HepG2 (cell line): Measurements from ENCODE around the gene NELFB. TPM values are rescaled to one million over a fixed set of nuclear protein-coding genes. Genes with fewer than 3 reads are reported as not detected.

Experiments used
- FOSL1 ChIP-seq: sonication (generic); formaldehyde crosslinking; IDR thresholded peaks from 2 replicates; pipeline ENCODE4 v1.9.0; 2021; ENCODE audit warnings: missing genetic modification reagents, borderline replicate concordance
- GABPB1 ChIP-seq: IDR thresholded peaks from 2 replicates; pipeline ENCODE4 v1.6.1; 2016; ENCODE audit warnings: mild to moderate bottlenecking, missing genetic modification reagents, moderate library complexity, missing compliant biosample characterization
- GTF3A ChIP-seq: sonication (generic); formaldehyde crosslinking; conservative IDR thresholded peaks from 2 replicates; pipeline ENCODE4 v1.4.0; 2020; ENCODE audit warnings: mild to moderate bottlenecking, missing genetic modification reagents
- KDM1A ChIP-seq: IDR thresholded peaks from 2 replicates; pipeline ENCODE4 v1.6.1; 2016; ENCODE audit warnings: missing compliant biosample characterization
- KLF11 ChIP-seq: IDR thresholded peaks from 2 replicates; pipeline ENCODE4 v1.6.1; 2016; ENCODE audit warnings: missing compliant biosample characterization
- MIXL1 ChIP-seq: IDR thresholded peaks from 2 replicates; pipeline ENCODE4 v1.6.1; 2016
- NFIB ChIP-seq: sonication (generic); formaldehyde crosslinking; IDR thresholded peaks from 2 replicates; pipeline ENCODE4 v1.9.0; 2021; ENCODE audit warnings: missing genetic modification reagents, mild to moderate bottlenecking, borderline replicate concordance
- RXRB ChIP-seq: IDR thresholded peaks from 2 replicates; pipeline ENCODE4 v1.6.1; 2016; ENCODE audit warnings: borderline replicate concordance, missing genetic modification reagents, missing compliant biosample characterization
- TCF7L2 ChIP-seq: IDR thresholded peaks from 2 replicates; pipeline ENCODE4 v1.6.1; 2011; ENCODE audit warnings: mild to moderate bottlenecking, low read depth, low read length, moderate library complexity
- THAP9 ChIP-seq: sonication (generic); formaldehyde crosslinking; IDR thresholded peaks from 2 replicates; pipeline ENCODE4; 2020; ENCODE audit warnings: missing genetic modification reagents, mild to moderate bottlenecking, borderline replicate concordance
- U2AF1 ChIP-seq: fragments of 200-400 bp; formaldehyde crosslinking; optimal IDR thresholded peaks from 2 replicates; pipeline ENCODE3; 2017; ENCODE audit warnings: mild to moderate bottlenecking, low read depth, low read length
- YEATS4 ChIP-seq: sonication (generic); formaldehyde crosslinking; IDR thresholded peaks from 2 replicates; pipeline ENCODE4 v1.4.0; 2020; ENCODE audit warnings: missing genetic modification reagents, borderline replicate concordance
- ZBTB1 ChIP-seq: sonication (generic); formaldehyde crosslinking; IDR thresholded peaks from 2 replicates; pipeline ENCODE4 v1.4.0; 2020; ENCODE audit warnings: missing genetic modification reagents, borderline replicate concordance
- ZBTB44 ChIP-seq: sonication (generic); formaldehyde crosslinking; IDR thresholded peaks from 2 replicates; pipeline ENCODE4 v1.4.0; 2020; ENCODE audit warnings: missing genetic modification reagents
- ZHX2 ChIP-seq, 2 experiments: sonication (generic) in 1 of 2; formaldehyde crosslinking in 1 of 2; IDR thresholded peaks; 2 replicates each; pipeline versions ENCODE4 v1.6.1 to v1.9.0; 2014 to 2022; ENCODE audit warnings: antibody characterized with exemption in 1 of 2, borderline replicate concordance in 1 of 2, inconsistent platforms in 1 of 2, low read depth in 1 of 2, missing genetic modification reagents in 1 of 2
- ZNF138 ChIP-seq: sonication (generic); formaldehyde crosslinking; IDR thresholded peaks from 2 replicates; pipeline ENCODE4 v1.5.0; 2020; ENCODE audit warnings: mild to moderate bottlenecking, low read depth, missing genetic modification reagents
- ZNF296 ChIP-seq: sonication (generic); formaldehyde crosslinking; conservative IDR thresholded peaks from 2 replicates; pipeline ENCODE4 v1.5.0; 2020; ENCODE audit warnings: mild to moderate bottlenecking, missing genetic modification reagents
- ZNF562 ChIP-seq: sonication (generic); formaldehyde crosslinking; IDR thresholded peaks from 2 replicates; pipeline ENCODE4 v1.8.0; 2022; ENCODE audit warnings: missing genetic modification reagents, borderline replicate concordance
- ZNF576 ChIP-seq: sonication (generic); formaldehyde crosslinking; IDR thresholded peaks from 2 replicates; pipeline ENCODE4 v1.4.0; 2020; ENCODE audit warnings: mild to moderate bottlenecking, missing genetic modification reagents
- polyA plus RNA-seq, 8 experiments: library from polyadenylated mRNA; depleted of rRNA in 3 of 8; stranded (reverse) in 7 of 8; unstranded in 1 of 8; fragments of >200 nt; fragmentation: Illumina TruSeq in 4 of 8; extraction: Trizol in 4 of 8; gene quantifications; 2 replicates each; pipeline versions ENCODE4 v1.2.1 to v1.2.3, GENCODE V29; 2011 to 2016; ENCODE audit warnings: low read depth in 4 of 8, missing spikeins in 1 of 8, mixed read lengths in 1 of 8; ENCODE audit not compliant: insufficient read depth in 1 of 8
- total RNA-seq, 5 experiments: library from RNA; depleted of rRNA; stranded (reverse); fragments of >200 nt; fragmentation: Illumina TruSeq; extraction: Trizol; gene quantifications; 2 replicates each; pipeline ENCODE4 v1.2.3, GENCODE V29; 2016; ENCODE audit warnings: low read depth in 1 of 5

Gene NELFB
- total and polyA plus RNA-seq, 2 of the 13 experiments (the other 11 are each of a cell fraction or from before 2014, with no cell fraction given): 26.5 to 45.8 TPM

GRCh38 chr9:137235424-137236237, 19.5 kb upstream of the NELFB start (continued):
- TF ChIP-seq FOSL1 (CRISPR knock-in tag) (no peak), ZNF138 (CRISPR knock-in tag) (no peak), TCF7L2 (no peak), THAP9 (CRISPR knock-in tag) (no peak), YEATS4 (no peak), ZBTB44 (CRISPR knock-in tag) (no peak), ZNF296 (CRISPR knock-in tag) (peak; percentile 68; the same call in 1 of the 2 replicates), U2AF1 (peak; percentile 26), NFIB (CRISPR knock-in tag) (no peak), ZHX2 (IDR thresholded peaks at IDR 0.05; ENCODE audit: low read depth) (no peak), ZHX2 (CRISPR knock-in tag; IDR thresholded peaks at IDR 0.05; ENCODE audit: borderline replicate concordance) (no peak), GABPB1 (peak; percentile 44), ZNF562 (CRISPR knock-in tag) (no peak), KLF11 (CRISPR knock-in tag) (no peak), KDM1A (CRISPR knock-in tag) (peak; percentile 58), GTF3A (CRISPR knock-in tag) (no peak), ZNF576 (CRISPR knock-in tag) (no peak), MIXL1 (0 out of 2 replicates have a peak, but pooled peaks have one; percentile 23), ZBTB1 (CRISPR knock-in tag) (no peak), RXRB (peak; percentile 30; the same call in 1 of the 2 replicates)
